SK-N-MC (cell line): ENCODE data around the gene WWC1.

ENCODE experiments used
- EZH2 ChIP-seq: fragments of 200-600 bp; sonication (generic); IDR thresholded peaks from one replicate; pipeline ENCODE4 v1.6.1; 2017; ENCODE audit warnings: antibody characterized with exemption
- FOXP2 ChIP-seq: optimal IDR thresholded peaks from 2 replicates; pipeline ENCODE3; 2011; ENCODE audit warnings: mild to moderate bottlenecking, moderate library complexity; ENCODE audit not compliant: insufficient read depth; ENCODE audit errors: extremely low read length, control extremely low read depth
- POLR2AphosphoS5 ChIP-seq: IDR thresholded peaks from 2 replicates; pipeline ENCODE4 v1.6.1; 2012; ENCODE audit warnings: mild to moderate bottlenecking, low read depth, low read length, borderline replicate concordance

GRCh38 chr5:168447808-168448207 is 156.4 kb downstream of the WWC1 start:
- TF ChIP-seq EZH2 (no peak), POLR2AphosphoS5 (no peak), FOXP2 (no peak)
